Measurements from ENCODE around the gene TSPYL1.
"Not testable (repeated sequence)": the region's sequence is repeated elsewhere in the genome, so short reads cannot be mapped to it uniquely, and the experiment has no call there.

TSPYL1 gene

GRCh38 chr6:116298273-116298672 is 18.5 kb upstream of the TSPYL1 start:
- DNase-seq (ENCODE audit: low spot score) = no peak

DNA sequence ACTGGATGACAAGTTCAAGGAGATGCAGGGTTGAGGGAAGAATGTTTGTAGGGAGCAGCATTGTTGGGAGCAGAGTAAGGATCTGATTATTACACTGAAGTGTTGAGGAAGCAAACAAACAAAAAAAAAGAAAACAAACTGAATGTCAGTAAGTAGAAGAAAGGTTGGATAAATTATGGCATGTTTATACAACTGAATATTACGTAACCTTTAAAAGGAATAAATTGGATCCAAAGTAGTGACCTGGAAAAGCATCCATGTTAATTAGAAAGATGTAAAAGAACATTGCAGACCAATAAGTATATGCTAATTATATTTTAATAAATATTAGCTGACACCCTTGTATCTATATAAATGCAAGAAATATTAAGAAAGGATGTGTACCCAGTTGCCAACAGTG is 12.8 kb upstream of the TSPYL1 start:
- DNase-seq (ENCODE audit: low spot score) = no peak

- no peak for DNase-seq (ENCODE audit: low spot score)
Measured at GRCh38 chr6:116291701-116292396, 12.1 kb upstream of the TSPYL1 start.

DNA sequence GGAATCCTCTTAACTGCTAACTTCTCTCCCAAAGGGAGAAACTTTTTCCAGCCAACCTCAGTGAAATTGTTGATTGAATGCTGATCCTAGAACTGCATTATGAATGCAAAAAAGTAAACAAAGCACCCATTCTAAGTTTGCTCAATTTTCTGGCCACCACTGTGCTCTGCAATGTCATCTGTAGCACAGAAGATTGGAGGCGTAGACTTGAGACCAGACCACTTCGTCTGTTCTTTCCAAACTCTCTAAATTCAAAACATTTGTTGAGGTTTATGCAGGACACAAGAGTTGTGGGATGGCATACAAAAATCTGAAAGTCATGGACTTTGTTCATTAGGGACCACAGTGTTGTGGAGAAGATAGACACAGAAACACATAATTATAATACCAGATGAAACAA is 11.1 kb upstream of the TSPYL1 start:
- DNase-seq (ENCODE audit: low spot score) = no peak

GRCh38 chr6:116289876-116290275 is 10.1 kb upstream of the TSPYL1 start:
- DNase-seq (ENCODE audit: low spot score) = no peak

- DNase-seq (ENCODE audit: low spot score) = peak; percentile 70
Measured at GRCh38 chr6:116287689-116288282, 8.1 kb upstream of the TSPYL1 start.

GRCh38 chr6:116286773-116287358 is 7.1 kb upstream of the TSPYL1 start:
- no peak for DNase-seq (ENCODE audit: low spot score)

GRCh38 chr6:116284984-116285383 is 5.3 kb upstream of the TSPYL1 start:
- DNase-seq (ENCODE audit: low spot score) = not testable (repeated sequence)

GRCh38 chr6:116283191-116283590 is 3.5 kb upstream of the TSPYL1 start:
- no peak for DNase-seq (ENCODE audit: low spot score)

GRCh38 chr6:116282698-116283097 is 3.0 kb upstream of the TSPYL1 start:
- DNase-seq (ENCODE audit: low spot score) = no peak

DNA sequence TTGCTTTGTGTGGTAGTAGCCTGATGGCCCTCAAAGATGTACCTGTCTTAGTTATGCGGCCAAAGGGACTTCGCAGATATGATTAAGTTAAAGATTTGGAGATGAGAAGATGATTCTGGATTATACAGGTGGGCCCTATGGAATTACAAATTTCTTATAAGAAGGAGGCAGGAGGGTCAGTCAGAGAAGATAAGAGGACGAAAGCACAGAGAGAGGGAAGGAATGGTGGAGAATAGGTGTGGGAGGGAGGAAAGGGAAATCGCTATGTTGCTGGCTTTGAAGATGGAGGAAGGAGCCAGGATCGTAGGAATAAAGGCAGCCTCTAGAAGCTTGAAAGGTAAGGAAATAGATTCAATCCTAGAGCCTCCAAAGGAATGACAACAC is 1.2 kb upstream of the TSPYL1 start:
- DNase-seq (ENCODE audit: low spot score) = no peak

DNA sequence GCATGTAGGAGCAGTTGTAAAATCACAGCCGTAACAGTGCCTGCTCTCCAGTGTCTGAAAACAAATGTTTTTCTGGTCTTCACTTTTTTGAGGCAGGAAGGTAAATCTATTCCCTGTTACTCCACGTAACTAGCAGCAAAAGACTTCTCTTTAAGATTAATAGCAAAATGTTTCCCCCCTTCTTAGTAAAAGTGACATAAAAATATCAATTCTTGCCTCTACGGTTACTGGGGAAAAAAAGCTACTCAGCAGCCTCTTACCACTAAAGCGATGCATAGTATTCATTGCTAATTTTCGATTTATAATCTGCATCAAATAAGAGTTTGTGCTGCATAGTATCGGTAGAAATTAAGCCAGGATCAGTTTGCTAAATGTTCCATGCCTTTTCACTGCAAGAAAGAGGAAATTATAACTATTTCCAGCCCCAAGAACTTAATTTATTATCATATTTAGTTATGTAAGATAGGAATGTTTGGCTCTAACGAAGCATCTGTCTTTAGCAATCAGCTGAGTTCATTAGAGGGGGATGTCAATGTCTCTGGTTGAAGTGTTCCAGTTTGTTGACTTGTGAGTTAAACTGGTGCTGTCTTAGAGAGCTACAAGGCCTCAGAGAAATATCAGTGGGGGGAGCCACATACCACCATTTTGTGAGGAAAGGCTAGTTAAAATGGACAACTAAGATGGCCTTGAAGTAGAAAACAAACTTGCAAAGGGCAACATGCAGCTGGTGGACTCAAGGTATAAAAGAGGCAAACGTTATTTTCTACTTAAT is 617 bp upstream of the TSPYL1 start:
- DNase-seq (ENCODE audit: low spot score) = peak; percentile 35

- no peak for DNase-seq (ENCODE audit: low spot score)
Measured at GRCh38 chr6:116278854-116279231, 887 bp downstream of the TSPYL1 start.

DNA sequence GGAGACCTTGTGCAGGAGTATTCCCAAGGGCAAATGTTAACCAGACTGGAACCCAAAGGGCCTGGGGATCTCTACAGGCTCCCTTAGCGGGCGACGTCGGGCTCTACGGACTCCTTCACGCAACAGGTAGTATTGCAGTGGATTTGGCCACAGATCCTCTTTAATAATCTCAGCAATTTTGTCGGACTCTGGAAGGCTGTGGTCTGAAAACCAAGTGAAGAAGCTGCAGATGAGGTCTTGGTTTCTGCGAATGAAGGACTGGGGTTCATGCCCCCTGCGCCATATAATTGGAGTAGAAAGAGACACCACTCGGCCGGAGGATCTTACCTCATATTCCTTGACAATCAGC is 1.3 kb downstream of the TSPYL1 start:
- DNase-seq (ENCODE audit: low spot score) = no peak

GRCh38 chr6:116277124-116277523 is 2.6 kb downstream of the TSPYL1 start:
- DNase-seq (ENCODE audit: low spot score) = no peak

- DNase-seq (ENCODE audit: low spot score) = no peak
Measured at GRCh38 chr6:116271149-116271708, 8.5 kb downstream of the TSPYL1 start.

DNA sequence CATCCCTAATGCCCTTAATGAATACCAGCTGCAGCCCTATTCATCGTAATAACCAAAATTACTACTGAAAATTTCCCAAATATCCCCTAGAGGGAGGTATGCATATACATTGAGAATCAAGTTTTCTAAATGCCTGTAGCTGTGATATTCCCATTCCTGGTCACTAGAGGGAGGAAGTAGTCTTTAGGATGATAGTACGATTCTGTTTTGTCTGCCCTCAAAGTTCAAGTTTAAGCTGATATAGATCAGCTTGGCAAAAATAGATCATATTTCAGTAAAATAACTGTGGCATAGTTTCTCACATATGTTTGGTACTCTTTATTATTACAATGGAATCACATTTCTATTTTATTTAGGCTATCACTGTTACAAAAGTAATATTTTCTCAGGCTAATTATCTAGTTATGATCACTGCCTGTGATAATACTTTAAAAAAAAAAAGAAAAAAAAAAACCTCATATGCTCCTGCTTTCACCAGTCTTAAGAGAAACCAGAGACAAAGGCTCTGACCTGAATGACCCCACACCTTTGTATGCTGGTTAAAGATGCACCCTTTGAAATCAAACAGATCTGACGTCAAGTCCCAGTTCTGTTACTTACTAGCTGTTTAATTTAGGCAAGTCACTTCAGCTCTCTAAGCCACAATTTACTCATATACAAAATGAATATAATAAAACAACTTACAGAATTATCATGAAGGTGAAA is 11.0 kb downstream of the TSPYL1 start:
- DNase-seq (ENCODE audit: low spot score) = peak; percentile 85

- no peak for DNase-seq (ENCODE audit: low spot score)
Measured at GRCh38 chr6:116267836-116268588, 11.7 kb downstream of the TSPYL1 start.

DNA sequence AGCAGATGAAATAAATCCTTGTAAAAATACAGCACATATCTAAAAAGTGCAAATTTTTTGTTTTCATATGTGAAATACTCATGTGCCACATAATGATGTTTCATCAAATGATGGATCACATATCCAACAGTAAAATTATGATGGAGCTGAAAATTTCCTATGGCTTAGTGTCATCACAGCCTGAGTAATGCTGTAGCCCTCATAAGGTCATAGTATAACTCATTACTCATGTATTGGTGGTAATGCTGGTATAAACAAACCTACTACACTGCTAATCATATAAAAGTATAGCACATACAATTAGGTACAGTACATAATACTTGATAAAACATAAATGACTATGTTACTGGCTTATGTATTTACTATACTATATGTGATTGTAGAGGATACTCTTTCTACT is 12.9 kb downstream of the TSPYL1 start:
- DNase-seq (ENCODE audit: low spot score) = no peak

- DNase-seq (ENCODE audit: low spot score) = peak; percentile 43
Measured at GRCh38 chr6:116265041-116265829, 14.5 kb downstream of the TSPYL1 start.

DNA sequence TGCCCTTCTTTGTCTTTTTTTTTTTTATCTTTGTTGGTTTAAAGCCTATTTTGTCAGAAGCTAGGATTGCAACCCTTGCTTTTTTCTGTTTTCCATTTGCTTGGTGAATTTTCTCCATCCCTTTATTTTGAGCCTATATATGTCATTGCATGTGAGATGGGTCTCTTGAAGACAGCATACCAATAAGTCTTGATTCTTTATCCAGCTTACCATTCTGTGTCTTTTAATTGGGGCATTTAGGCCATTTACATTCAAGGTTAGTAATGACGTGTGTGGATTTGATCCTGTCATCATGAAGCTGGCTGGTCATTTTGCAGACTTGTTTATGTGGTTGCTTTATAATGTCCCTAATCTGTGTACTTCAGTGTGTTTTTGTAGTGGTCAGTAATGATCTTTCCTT is 16.4 kb downstream of the TSPYL1 start:
- DNase-seq (ENCODE audit: low spot score) = no peak

All from hematopoietic multipotent progenitor cell treated with erythropoietin and hydrocortisone succinate and interleukin-3 and kit ligand, for 17 days (in vitro differentiated cells).